T follicular helper cell (primary cell): ENCODE results near the gene IGSF5.

Experiments
- DNase-seq: peaks from one replicate; pipeline ENCODE4 v3.0.0-alpha.2; 2020; ENCODE audit warnings: low read depth

IGSF5 gene

GRCh38 chr21:39822042-39822441, 77.1 kb downstream of the IGSF5 start:
- no peak for DNase-seq

GRCh38 chr21:39825250-39825649, 80.3 kb downstream of the IGSF5 start:
- no peak for DNase-seq

GRCh38 chr21:39834543-39834942, 89.6 kb downstream of the IGSF5 start:
- no peak for DNase-seq

DNA sequence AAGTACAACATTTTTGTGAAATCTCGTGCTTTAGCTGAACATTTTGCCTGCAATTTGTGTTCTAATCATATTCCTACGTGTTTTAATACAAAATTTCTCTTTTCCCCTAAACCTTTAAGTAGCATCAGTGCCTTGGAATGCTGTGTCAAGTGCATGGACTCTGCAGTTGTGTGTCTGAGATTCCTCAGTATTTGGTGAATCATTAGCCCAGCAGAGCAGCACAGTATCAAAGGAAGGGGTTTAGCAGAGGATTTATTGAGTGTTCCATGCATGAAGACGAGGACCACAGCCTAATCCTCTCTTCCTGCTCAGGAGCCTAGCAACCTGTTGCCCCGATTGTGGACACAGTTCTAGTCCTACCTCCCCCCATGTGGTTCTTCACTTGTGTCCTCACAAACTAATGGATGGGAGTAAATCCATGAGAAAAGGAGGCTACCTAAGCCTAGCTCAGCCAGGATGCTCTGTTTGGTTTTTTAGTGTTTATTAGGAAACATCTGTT, 92.9 kb downstream of the IGSF5 start:
- no peak for DNase-seq

DNA sequence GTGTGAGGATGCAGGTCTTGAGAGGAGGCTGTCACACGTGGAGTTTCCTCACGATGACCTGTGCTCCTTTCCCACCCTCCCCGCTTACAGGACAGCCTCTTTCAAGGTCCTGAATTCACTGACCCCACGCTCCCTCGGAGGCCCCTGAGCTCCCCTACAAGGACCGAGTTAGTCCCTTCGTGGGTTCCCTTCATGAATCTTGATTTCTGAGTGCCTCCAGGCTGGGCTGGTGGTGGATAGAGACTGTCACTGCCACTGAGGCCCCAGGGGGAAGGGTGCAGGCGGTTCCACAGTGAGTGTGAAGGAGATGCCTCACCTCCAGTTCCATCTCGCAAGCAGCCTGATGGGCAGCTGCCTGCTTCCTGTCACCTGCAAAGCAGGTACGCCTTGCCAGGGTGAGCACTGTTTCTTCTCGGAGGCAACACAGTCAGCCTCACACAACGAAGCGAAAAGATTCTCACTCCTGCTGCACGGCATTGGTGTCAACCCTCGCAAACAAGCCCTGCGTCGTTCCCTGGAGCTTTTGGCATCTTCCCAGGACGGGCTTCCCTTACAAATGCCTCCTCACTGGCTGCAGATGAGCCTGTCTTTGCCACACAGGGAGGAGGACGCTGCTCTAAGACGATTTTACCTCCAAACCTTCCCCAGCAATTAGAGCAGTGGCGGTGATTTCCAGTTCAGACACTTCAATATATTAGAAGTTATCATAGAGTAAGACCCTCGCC, 95.6 kb downstream of the IGSF5 start:
- DNase-seq: no peak

GRCh38 chr21:39842741-39843459, 97.9 kb downstream of the IGSF5 start:
- DNase-seq: no peak

DNA sequence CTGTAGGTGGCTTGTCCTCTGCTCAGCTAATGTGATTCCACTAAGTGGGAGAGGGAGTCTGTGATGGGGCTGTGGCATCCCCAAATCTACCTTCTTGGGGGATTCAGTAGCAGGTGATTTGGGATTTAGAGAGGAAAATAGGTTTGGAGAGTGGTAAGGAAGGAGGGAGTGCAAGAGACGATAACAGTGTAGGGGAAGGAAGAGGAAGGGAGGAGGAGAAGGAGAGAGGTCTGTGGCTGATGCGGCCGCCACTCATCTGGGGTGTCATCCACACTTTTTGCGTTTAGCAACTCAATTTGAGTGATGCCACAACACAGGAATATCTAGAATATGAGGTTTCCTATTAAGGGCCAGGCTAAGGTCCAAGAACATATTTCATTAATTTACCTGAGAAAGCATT, 98.5 kb downstream of the IGSF5 start:
- no peak for DNase-seq

DNA sequence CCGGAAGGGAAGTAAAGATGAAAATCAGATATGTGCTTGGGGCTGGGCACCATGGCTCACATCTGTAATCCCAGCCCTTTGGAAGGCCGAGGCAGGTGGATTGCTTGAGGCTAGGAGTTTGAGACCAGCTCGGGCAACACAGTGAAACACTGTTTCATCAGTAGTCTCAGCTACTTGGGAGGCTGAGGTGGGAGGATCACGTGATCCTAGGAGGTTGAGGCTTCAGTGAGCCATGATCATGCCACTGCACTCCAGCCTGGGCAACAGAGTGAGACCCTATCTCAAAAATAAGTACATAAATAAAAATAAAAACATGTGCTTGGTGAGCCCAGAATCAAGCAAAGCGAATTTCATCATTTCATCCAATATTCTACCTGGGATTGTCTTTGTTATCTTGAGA, 98.9 kb downstream of the IGSF5 start:
- DNase-seq: no peak

- no peak for DNase-seq
These were observed 100.7 kb downstream of the IGSF5 start for GRCh38 chr21:39845571-39846130.

- DNase-seq: no peak
These were observed 102.9 kb downstream of the IGSF5 start for GRCh38 chr21:39847877-39848276.

- no peak for DNase-seq
These were observed 104.2 kb downstream of the IGSF5 start for GRCh38 chr21:39849014-39849655.

- DNase-seq: no peak
These were observed 105.3 kb downstream of the IGSF5 start for GRCh38 chr21:39850333-39850732.

- DNase-seq: no peak
These were observed 106.1 kb downstream of the IGSF5 start for GRCh38 chr21:39851002-39851618.
